Keratinocyte (primary cell): Measurements from ENCODE around the gene HYDIN.
"Not testable (repeated sequence)": the region's sequence is repeated elsewhere in the genome, so short reads cannot be mapped to it uniquely, and the experiment has no call there.

Source experiments
- EZH2 ChIP-seq: IDR thresholded peaks from one replicate; pipeline ENCODE4 v1.6.1; 2012; ENCODE audit warnings: inconsistent platforms, mild to moderate bottlenecking, low read length, moderate library complexity
- TF ChIP-seq, protein P1 (sequence below), 3 experiments: IDR thresholded peaks in 1 of 3; conservative IDR thresholded peaks in 1 of 3; optimal IDR thresholded peaks in 1 of 3; 2 replicates in 2 of 3; 3 replicates in 1 of 3; pipeline versions ENCODE3 to v1.5.1; 2011; ENCODE audit warnings: low read length in 3 of 3, mild to moderate bottlenecking in 3 of 3, moderate library complexity in 2 of 3, control low read depth in 1 of 3, inconsistent platforms in 1 of 3; ENCODE audit not compliant: insufficient read depth in 2 of 3; ENCODE audit errors: extremely low read depth in 1 of 3

- TF ChIP-seq, protein P1, sequence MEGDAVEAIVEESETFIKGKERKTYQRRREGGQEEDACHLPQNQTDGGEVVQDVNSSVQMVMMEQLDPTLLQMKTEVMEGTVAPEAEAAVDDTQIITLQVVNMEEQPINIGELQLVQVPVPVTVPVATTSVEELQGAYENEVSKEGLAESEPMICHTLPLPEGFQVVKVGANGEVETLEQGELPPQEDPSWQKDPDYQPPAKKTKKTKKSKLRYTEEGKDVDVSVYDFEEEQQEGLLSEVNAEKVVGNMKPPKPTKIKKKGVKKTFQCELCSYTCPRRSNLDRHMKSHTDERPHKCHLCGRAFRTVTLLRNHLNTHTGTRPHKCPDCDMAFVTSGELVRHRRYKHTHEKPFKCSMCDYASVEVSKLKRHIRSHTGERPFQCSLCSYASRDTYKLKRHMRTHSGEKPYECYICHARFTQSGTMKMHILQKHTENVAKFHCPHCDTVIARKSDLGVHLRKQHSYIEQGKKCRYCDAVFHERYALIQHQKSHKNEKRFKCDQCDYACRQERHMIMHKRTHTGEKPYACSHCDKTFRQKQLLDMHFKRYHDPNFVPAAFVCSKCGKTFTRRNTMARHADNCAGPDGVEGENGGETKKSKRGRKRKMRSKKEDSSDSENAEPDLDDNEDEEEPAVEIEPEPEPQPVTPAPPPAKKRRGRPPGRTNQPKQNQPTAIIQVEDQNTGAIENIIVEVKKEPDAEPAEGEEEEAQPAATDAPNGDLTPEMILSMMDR (optimal IDR thresholded peaks at IDR 0.05 in 1 of 3, IDR thresholded peaks at IDR 0.05 in 1 of 3, conservative IDR thresholded peaks at IDR 0.05 in 1 of 3; ENCODE audit: extremely low read depth in 1 of 3, insufficient read depth in 2 of 3, low read length in 3 of 3): not testable (repeated sequence)
- not testable (repeated sequence) for TF ChIP-seq EZH2
These were observed 215.1 kb downstream of the HYDIN start for GRCh38 chr16:71015419-71015818.
